GM18502 (cell line): ENCODE results near the gene ALKBH5.

Experiments
- ATAC-seq: cut with Tn5 transposase; IDR thresholded peaks from one replicate; pipeline ENCODE4 v1.9.1; 2021; ENCODE audit warnings: mild to moderate bottlenecking; ENCODE audit not compliant: unreplicated experiment, poor library complexity

The ALKBH5 gene

DNA sequence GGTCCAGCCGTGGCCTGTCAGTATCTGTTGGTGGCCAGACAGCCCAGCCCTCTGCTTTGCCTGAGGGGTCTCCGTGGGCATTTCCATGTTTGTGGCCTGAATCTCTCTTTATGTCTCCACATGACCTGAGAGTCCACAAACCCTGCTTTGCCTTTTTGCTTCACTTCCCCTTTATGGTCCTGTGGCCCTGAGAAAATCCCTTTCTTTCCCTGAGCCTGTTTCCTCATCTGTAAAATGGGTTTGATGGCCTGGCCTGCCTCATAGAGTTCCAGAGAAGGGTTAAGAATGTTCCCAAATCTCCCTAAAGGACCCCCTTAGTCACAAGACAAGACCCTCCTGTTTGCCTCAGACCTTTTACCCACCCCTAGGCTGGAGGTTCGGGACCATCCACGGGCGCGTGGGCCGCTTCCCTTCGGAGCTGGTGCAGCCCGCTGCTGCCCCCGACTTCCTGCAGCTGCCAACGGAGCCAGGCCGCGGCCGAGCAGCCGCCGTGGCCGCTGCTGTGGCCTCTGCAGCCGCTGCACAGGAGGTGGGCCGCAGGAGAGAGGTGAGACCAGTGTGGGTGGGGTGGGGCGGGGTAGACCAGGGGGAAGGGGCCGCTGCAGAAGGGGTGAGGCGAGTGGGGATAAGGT is 26.2 kb upstream of the ALKBH5 start:
- ATAC-seq, result no peak

DNA sequence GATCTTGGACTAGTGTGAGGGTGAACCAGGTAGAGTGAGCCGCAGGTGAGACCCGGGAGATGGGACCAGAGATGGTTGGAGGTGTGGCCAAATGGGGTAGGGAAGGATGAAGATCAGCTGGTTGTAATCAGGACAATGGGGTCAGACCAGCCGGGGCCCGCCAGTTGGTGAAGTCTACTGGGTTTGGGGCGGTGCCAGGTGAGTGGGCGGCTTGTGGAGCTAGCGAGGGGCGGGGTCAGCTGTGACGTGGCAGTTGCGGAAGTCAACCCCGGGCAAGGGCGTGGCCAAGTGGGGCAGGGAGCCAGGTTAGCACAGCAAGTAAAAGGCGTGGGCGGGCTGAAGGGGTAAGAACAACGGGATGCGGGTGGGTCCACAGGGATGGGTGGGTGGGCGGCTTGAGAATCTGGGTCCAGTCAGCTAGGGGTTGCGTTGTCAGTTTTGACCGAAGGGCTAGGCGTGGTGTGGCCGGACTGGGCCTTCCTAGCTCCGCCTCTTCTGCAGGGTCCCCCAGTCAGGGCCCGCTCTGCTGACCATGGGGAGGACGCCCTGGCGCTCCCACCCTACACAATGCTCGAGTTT is 25.5 kb upstream of the ALKBH5 start:
- ATAC-seq, result peak; percentile 55

DNA sequence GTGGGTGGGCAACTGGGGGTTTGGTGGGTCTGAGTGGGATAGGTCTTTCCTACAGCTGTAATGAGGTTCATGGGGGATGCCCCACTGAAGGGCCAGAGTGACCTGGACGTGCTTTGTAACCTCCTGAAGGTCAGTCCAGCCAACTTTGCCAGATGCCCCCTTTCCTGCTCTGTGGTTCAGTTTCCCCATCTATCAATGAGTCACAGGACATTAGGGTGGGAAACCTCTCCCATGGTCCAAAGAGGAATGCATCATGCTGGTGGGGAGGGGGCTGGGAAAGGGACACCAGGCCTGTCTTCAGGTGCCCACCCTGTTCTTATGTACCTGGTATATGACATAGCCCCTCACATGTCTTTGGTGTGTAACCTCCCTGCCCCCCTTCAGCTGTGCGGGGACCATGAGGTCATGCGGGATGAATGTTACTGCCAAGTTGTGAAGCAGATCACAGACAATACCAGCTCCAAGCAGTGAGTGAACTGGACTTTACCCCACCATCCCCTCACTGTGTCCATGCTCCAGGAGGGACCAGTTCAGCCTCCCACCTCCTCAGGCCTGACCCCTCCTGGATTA is 24.0 kb upstream of the ALKBH5 start:
- no peak for ATAC-seq

DNA sequence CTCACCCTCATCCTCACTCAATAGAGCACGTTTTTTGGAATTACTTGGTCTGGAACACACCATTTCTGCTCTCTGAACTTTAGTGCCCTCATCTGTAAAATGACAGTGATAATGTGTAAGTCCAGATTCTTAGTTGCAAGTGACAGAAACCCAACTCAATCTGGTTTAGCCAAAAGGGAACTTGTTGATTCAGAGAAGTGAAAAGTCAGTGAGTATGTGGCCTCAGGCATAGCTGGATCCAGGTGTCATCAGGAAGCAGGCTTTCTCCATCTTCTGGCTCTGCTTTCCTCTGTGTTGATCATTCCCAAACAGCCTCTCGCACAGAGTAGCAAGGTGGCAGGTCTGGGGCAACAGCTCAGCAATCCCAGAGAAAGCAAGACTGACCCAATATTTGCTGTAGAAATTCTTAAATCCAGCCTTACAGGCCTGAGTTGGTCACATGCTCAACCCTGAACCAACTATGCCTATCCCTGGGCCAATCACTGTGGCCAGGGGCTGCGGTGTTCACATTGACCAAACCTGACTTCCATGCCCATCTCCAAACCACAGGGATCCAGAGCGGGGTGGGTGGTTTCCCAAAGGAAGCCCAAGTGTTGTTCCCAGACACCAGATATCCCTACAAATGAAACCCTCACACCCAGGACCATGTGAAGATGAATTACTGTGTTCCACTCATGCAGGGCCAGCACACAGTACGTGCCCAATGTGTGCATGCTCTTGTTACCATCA is 23.3 kb upstream of the ALKBH5 start:
- no peak for ATAC-seq

DNA sequence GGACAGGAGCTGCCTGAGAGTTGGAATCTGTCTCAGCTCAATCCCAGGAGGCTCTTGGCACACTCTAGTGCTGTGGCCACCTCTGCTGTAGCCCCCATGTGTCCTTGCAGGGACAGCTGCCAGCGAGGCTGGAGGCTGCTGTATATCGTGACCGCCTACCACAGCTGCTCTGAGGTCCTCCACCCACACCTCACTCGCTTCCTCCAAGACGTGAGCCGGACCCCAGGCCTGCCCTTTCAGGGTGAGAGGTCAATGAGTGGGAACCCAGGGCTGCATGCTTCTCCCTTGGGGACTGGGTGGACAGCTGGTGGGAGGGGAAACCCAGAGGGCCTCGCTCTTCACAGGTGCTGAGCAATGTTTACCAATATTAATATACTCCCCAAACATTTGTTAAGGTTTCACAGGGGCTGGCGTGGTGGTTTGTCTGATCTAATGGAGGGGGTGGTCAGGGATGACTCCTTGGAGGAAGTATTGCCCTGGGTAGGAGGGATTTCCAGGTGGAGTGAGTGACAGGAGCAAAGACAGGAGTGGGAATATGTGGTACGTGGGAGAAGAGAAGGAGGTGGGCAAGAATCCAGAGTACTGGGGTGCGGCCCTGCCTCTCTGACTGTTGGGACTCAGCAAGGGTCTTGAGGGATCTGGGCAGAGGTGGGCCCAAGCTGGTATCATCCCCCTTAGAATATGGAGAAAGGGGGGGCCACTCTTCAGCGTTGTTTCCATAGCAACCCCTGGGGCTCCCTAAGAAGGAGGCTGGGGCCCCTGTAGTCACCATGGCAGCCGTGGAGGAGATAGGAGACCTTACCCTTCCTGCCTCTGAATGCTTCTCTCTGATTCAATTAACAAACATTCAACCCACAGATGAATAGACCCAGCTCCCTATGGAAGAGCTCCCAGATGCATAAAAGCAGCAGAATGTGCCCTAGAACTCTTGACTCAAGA is 22.2 kb upstream of the ALKBH5 start:
- ATAC-seq, result no peak

- ATAC-seq, result no peak
Measured at GRCh38 chr17:18163547-18163946, 20.1 kb upstream of the ALKBH5 start.

GRCh38 chr17:18166894-18167293 is 16.7 kb upstream of the ALKBH5 start:
- ATAC-seq, result no peak

GRCh38 chr17:18167421-18167820 is 16.2 kb upstream of the ALKBH5 start:
- ATAC-seq, result no peak

DNA sequence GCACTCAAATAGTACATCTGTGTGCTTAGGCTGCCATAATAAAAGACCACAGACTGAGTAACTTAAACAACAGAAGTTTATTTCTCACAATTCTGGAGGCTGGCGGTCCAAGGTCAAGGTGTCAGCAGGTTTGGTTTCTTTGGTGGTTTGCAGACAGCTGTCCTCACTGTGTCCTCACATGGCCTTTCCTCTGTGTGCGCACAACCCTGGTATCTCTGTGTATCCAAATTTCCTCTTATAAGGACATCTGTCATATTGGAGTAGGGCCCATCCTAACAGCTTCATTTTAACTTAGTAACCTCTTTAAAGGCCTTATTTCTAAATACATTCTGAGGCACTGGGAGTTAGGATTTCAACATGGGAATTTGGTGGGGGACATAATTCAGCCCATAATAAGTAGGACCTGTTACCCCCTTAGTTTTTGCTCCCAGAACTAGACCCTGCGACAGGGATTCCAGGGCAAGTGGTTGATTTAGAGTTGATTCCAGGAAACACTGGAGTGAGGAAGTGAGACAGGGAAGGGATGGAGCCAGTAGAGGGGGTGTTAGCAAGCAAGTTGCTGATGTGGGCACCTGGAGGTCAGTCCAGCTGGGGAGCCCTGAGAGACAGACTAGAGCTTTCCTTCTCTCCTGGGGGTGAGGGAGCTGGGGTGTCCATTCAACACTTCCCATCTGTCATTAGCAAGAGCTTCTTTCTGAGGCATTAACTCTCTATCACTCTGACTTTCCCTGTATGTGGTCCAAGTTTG is 10.9 kb upstream of the ALKBH5 start:
- no peak for ATAC-seq

DNA sequence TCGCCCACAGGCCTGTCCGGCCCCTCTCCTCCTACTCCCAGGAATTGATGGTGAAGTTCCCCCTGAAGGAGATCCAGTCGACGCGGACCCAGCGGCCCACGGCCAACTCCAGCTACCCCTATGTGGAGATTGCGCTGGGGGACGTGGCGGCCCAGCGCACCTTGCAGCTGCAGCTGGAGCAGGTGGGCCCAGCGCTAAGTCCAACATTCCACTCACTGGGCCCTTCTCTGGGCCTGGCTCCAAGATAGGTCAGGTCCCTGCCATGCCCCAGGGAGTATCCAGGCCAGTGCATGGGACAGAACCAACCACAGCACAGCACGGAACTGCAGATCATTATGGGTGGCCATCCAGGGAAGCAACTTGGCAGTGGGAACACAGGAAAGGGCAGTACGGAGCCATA is 9.9 kb upstream of the ALKBH5 start:
- ATAC-seq, result no peak

GRCh38 chr17:18176176-18176575 is 7.5 kb upstream of the ALKBH5 start:
- no peak for ATAC-seq

DNA sequence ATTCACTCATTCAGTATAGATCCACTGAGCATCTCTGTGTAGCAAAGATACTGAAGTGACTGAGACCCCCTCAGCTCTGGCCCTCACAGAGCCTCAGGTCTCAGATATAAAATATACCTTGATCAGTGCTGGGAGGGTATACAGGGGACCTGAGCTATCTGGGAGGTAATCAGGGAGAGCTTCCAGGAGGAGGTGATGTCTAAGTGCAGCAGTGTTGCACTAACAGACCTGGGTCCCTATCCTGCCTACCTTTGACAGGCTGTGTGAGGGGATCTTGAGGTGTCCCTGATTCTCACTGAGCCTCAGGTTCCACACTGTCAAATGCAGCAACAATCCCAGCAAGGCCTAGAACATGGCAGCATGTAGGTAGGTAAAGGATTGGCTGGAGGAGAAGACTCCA is 6.5 kb upstream of the ALKBH5 start:
- no peak for ATAC-seq

- ATAC-seq, result no peak
Measured at GRCh38 chr17:18177722-18178121, 5.9 kb upstream of the ALKBH5 start.

GRCh38 chr17:18179196-18179595 is 4.4 kb upstream of the ALKBH5 start:
- no peak for ATAC-seq

DNA sequence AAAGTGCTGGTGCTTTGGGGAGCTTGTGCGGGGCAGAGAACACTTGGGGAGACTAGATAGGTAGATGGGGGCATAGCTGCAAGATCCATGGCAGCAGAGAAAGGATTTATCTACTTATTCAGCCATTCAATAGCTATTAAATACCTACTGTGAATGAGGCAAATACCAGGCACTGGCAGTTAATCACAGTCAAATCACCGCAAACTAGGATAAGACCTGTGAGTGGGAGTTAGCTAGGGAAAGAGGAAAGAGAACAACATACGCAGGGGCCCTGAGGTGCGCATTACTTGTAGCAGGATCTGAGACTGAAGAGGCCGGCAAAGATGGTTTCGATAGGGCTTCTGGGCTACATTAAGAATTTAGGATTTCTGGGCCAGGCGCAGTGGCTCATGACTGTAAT is 3.8 kb upstream of the ALKBH5 start:
- ATAC-seq, result no peak

- no peak for ATAC-seq
Measured at GRCh38 chr17:18181358-18181757, 2.3 kb upstream of the ALKBH5 start.

- ATAC-seq, result no peak
Measured at GRCh38 chr17:18182110-18182977, 1.3 kb upstream of the ALKBH5 start.

GRCh38 chr17:18182978-18183333 is 672 bp upstream of the ALKBH5 start:
- ATAC-seq, result peak; percentile 41
